Endodermal cell (in vitro differentiated cells): ENCODE results near the gene BRPF1. TPM values are rescaled to one million over a fixed set of nuclear protein-coding genes. Genes with fewer than 3 reads are reported as not detected.

Experiments
- DNase-seq: peaks from one replicate; pipeline ENCODE4 v3.0.0-alpha.2; 2017
- H3K27ac ChIP-seq: 2 replicates; pipeline ENCODE4 v1.5.1; 2013; ENCODE audit warnings: mild to moderate bottlenecking, low read depth, low read length, moderate library complexity
- H3K27me3 ChIP-seq: 2 replicates; pipeline ENCODE4 v1.6.1; 2013; ENCODE audit warnings: mild to moderate bottlenecking, low read length, moderate library complexity; ENCODE audit not compliant: insufficient read depth, control insufficient read depth, poor library complexity, severe bottlenecking
- H3K36me3 ChIP-seq: 2 replicates; pipeline ENCODE4 v1.7.0; 2013; ENCODE audit warnings: mild to moderate bottlenecking, low read length, moderate library complexity; ENCODE audit not compliant: control insufficient read depth, insufficient read depth
- H3K4me1 ChIP-seq: one replicate; pipeline ENCODE4 v1.7.0; 2013; ENCODE audit warnings: low read length; ENCODE audit not compliant: control insufficient read depth, insufficient read depth
- H3K4me3 ChIP-seq: 2 replicates; pipeline ENCODE4 v1.5.1; 2013; ENCODE audit warnings: mild to moderate bottlenecking, low read length, moderate library complexity
- H3K9ac ChIP-seq: 2 replicates; pipeline ENCODE4 v1.6.1; 2013; ENCODE audit warnings: mild to moderate bottlenecking, low read length, moderate library complexity; ENCODE audit not compliant: poor library complexity, severe bottlenecking; ENCODE audit errors: extremely low read depth
- H3K9me3 ChIP-seq: 2 replicates; pipeline ENCODE4 v1.6.1; 2013; ENCODE audit warnings: mild to moderate bottlenecking, low read length, moderate library complexity; ENCODE audit not compliant: control insufficient read depth
- H3K27ac Mint-ChIP-seq: 2 replicates; pipeline ENCODE4 v1.8.0; 2020; ENCODE audit warnings: mixed read lengths
- H3K27me3 Mint-ChIP-seq: 2 replicates; pipeline ENCODE4 v1.8.0; 2021; ENCODE audit warnings: mild to moderate bottlenecking, mixed read lengths; ENCODE audit not compliant: insufficient read depth
- H3K36me3 Mint-ChIP-seq: 2 replicates; pipeline ENCODE4 v1.8.0; 2020; ENCODE audit warnings: low read depth, mixed read lengths
- H3K4me1 Mint-ChIP-seq: 2 replicates; pipeline ENCODE4 v1.8.0; 2020; ENCODE audit warnings: mixed read lengths
- H3K4me3 Mint-ChIP-seq: 2 replicates; pipeline ENCODE4 v1.8.0; 2020; ENCODE audit warnings: mild to moderate bottlenecking, moderate library complexity, mixed read lengths
- H3K9me3 Mint-ChIP-seq: 2 replicates; pipeline ENCODE4 v1.8.0; 2020; ENCODE audit warnings: mild to moderate bottlenecking, mixed read lengths
- CTCF ChIP-seq: fragments of 200-600 bp; sonication (generic); conservative IDR thresholded peaks from 2 replicates; pipeline ENCODE4 v1.5.0; 2021; ENCODE audit warnings: antibody characterized with exemption, mild to moderate bottlenecking
- WGBS, 2 experiments: methylation state at CpG; one replicate each; pipeline versions ENCODE4 v1.1.5 to v1.1.7; 2013; ENCODE audit warnings: missing lambda C conversion rate in 2 of 2, mixed read lengths in 1 of 2; ENCODE audit not compliant: insufficient coverage in 1 of 2, insufficient read length in 1 of 2; 5-methylcytosine and 5-hydroxymethylcytosine counted together
- total RNA-seq, 2 donors: library from RNA; stranded (reverse); fragmentation: NEBNext Ultra II Directional in 1 of 2; extraction: Animal tissue kit (Norgen Biotek cat#: 25700) in 1 of 2; gene quantifications; 2 replicates in 1 of 2; 3 replicates in 1 of 2; pipeline ENCODE4 v1.2.1, GENCODE V29; 2021

Gene BRPF1
- total RNA-seq, 2 donors from 2014 or later = 22.7 to 28.5 TPM

GRCh38 chr3:9683426-9683825, 48.1 kb upstream of the BRPF1 start:
- no peaks in the 10 kb centered on the region for H3K27me3 Mint-ChIP-seq
- no peaks in the 10 kb centered on the region for H3K27me3 ChIP-seq
- H3K4me3 Mint-ChIP-seq = no peak overlapping the region
- no peak for TF ChIP-seq CTCF
- no peaks in the 10 kb centered on the region for H3K4me1 ChIP-seq
- no peak for DNase-seq
- no peak overlapping the region for H3K27ac ChIP-seq
- H3K9ac ChIP-seq = no peak overlapping the region
- peaks cover 86% of the 10 kb centered on the region for H3K36me3 ChIP-seq
- H3K4me1 Mint-ChIP-seq = no peaks in the 10 kb centered on the region
- H3K36me3 Mint-ChIP-seq = peaks cover 70% of the 10 kb centered on the region
- H3K9me3 Mint-ChIP-seq = no peaks in the 10 kb centered on the region
- no peak overlapping the region for H3K4me3 ChIP-seq
- no peak overlapping the region for H3K27ac Mint-ChIP-seq
- WGBS, 2 experiments = 96 to 98% methylated on average over 3 of the region's 3 CpGs
- no peaks in the 10 kb centered on the region for H3K9me3 ChIP-seq

- 93 to 95% methylated on average over 7 to 18 of the region's 18 CpGs for WGBS, 2 experiments
- Histone ChIP-seq H3K9me3 (no peaks in the 10 kb centered on the region), H3K36me3 (peaks cover 79% of the 10 kb centered on the region), H3K27me3 (no peaks in the 10 kb centered on the region), H3K4me1 (no peaks in the 10 kb centered on the region), H3K9ac (no peak overlapping the region), H3K4me3 (no peak overlapping the region), H3K27ac (no peak overlapping the region)
- peaks cover 71% of the 10 kb centered on the region for H3K36me3 Mint-ChIP-seq
- no peaks in the 10 kb centered on the region for H3K4me1 Mint-ChIP-seq
- no peak overlapping the region for H3K4me3 Mint-ChIP-seq
- no peaks in the 10 kb centered on the region for H3K9me3 Mint-ChIP-seq
- no peaks in the 10 kb centered on the region for H3K27me3 Mint-ChIP-seq
- TF ChIP-seq CTCF = no peak
- H3K27ac Mint-ChIP-seq = no peak overlapping the region
- no peak for DNase-seq
These were observed 46.1 kb upstream of the BRPF1 start for GRCh38 chr3:9685216-9686049.

- WGBS, 2 experiments = 89 to 92% methylated on average over 8 to 9 of the region's 9 CpGs
- Histone ChIP-seq H3K36me3 (peaks cover 80% of the 10 kb centered on the region), H3K4me1 (no peaks in the 10 kb centered on the region), H3K4me3 (no peak overlapping the region), H3K9me3 (no peaks in the 10 kb centered on the region), H3K27me3 (no peaks in the 10 kb centered on the region), H3K27ac (no peak overlapping the region), H3K9ac (no peak overlapping the region)
- H3K4me3 Mint-ChIP-seq = no peak overlapping the region
- no peaks in the 10 kb centered on the region for H3K9me3 Mint-ChIP-seq
- DNase-seq = no peak
- H3K4me1 Mint-ChIP-seq = no peaks in the 10 kb centered on the region
- no peak overlapping the region for H3K27ac Mint-ChIP-seq
- TF ChIP-seq CTCF = no peak
- H3K36me3 Mint-ChIP-seq = peaks cover 70% of the 10 kb centered on the region
- no peaks in the 10 kb centered on the region for H3K27me3 Mint-ChIP-seq
These were observed 45.4 kb upstream of the BRPF1 start for GRCh38 chr3:9686050-9686550.
